Calu3 (cell line): Measurements from ENCODE around the gene AFAP1. TPM values are rescaled to one million over a fixed set of nuclear protein-coding genes. Genes with fewer than 3 reads are reported as not detected.
"Not testable (repeated sequence)": the region's sequence is repeated elsewhere in the genome, so short reads cannot be mapped to it uniquely, and the experiment has no call there.

Source experiments
- BruUV-seq: library from RNA; stranded (reverse); fragments of 400-500 nt; replicated peaks from 2 replicates; lab custom pipeline; 2021; lab: Mats Ljungman, UMichigan
- CTCF ChIA-PET: fragments of 300-600 bp; sonication (Branson Sonifier 250); formaldehyde crosslinking; loops from one replicate; lab custom pipeline; 2022; ENCODE audit warnings: antibody characterized with exemption; lab: Charles Lee
- DNase-seq: peaks from one replicate; pipeline ENCODE4 v3.0.0; 2022
- H3K27ac Mint-ChIP-seq: one replicate; pipeline ENCODE4 v1.8.0; 2022; ENCODE audit warnings: mixed read lengths; ENCODE audit not compliant: unreplicated experiment
- H3K27me3 Mint-ChIP-seq: one replicate; pipeline ENCODE4 v1.8.0; 2022; ENCODE audit warnings: mixed read lengths; ENCODE audit not compliant: unreplicated experiment
- H3K36me3 Mint-ChIP-seq: one replicate; pipeline ENCODE4 v1.8.0; 2022; ENCODE audit warnings: mild to moderate bottlenecking, moderate library complexity, mixed read lengths; ENCODE audit not compliant: insufficient read depth, unreplicated experiment
- H3K4me1 Mint-ChIP-seq: one replicate; pipeline ENCODE4 v1.8.0; 2022; ENCODE audit warnings: mild to moderate bottlenecking, low read depth, mixed read lengths; ENCODE audit not compliant: unreplicated experiment
- H3K4me3 Mint-ChIP-seq: one replicate; pipeline ENCODE4 v1.8.0; 2022; ENCODE audit warnings: mild to moderate bottlenecking, low read depth, moderate library complexity, mixed read lengths; ENCODE audit not compliant: unreplicated experiment
- H3K9me3 Mint-ChIP-seq: one replicate; pipeline ENCODE4 v1.8.0; 2022; ENCODE audit warnings: low read depth, mixed read lengths; ENCODE audit not compliant: unreplicated experiment
- intact Hi-C: fragments of 100-400 bp; cut with micrococcal nuclease; formaldehyde crosslinking; loops from one replicate; pipeline ENCODE4 v1.10.0; 2022; ENCODE audit not compliant: unreplicated experiment
- total RNA-seq: library from RNA; stranded (reverse); gene quantifications from 2 replicates; pipeline ENCODE4 v1.2.3, GENCODE V29; 2022
- TF ChIP-seq, protein P1 (sequence below): fragments of 200-600 bp; IDR thresholded peaks from one replicate; pipeline ENCODE4 v1.8.0; 2022; ENCODE audit warnings: antibody characterized with exemption; ENCODE audit not compliant: unreplicated experiment

AFAP1 gene
- total RNA-seq, 1 experiment from 2014 or later, result 40.1 TPM

GRCh38 chr4:7924163-7924562 lies 15.5 kb downstream of the AFAP1 start:
- Mint-ChIP-seq H3K27ac (no peak overlapping the region), H3K9me3 (no peaks in the 10 kb centered on the region), H3K36me3 (no peaks in the 10 kb centered on the region), H3K4me3 (no peak overlapping the region), H3K27me3 (no peaks in the 10 kb centered on the region), H3K4me1 (peaks cover 21% of the 10 kb centered on the region)
- no peak for DNase-seq
- TF ChIP-seq, protein P1, sequence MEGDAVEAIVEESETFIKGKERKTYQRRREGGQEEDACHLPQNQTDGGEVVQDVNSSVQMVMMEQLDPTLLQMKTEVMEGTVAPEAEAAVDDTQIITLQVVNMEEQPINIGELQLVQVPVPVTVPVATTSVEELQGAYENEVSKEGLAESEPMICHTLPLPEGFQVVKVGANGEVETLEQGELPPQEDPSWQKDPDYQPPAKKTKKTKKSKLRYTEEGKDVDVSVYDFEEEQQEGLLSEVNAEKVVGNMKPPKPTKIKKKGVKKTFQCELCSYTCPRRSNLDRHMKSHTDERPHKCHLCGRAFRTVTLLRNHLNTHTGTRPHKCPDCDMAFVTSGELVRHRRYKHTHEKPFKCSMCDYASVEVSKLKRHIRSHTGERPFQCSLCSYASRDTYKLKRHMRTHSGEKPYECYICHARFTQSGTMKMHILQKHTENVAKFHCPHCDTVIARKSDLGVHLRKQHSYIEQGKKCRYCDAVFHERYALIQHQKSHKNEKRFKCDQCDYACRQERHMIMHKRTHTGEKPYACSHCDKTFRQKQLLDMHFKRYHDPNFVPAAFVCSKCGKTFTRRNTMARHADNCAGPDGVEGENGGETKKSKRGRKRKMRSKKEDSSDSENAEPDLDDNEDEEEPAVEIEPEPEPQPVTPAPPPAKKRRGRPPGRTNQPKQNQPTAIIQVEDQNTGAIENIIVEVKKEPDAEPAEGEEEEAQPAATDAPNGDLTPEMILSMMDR, result no peak
- CTCF ChIA-PET, result no interaction called here
- intact Hi-C loops, result loop anchor here (10.0 kb wide), 1 partner anchor 119 kb away; no protein-coding TSS in a partner anchor
- no TSS peak for BruUV-seq

GRCh38 chr4:7922466-7922865 lies 17.2 kb downstream of the AFAP1 start:
- CTCF ChIA-PET, result no interaction called here
- Mint-ChIP-seq H3K36me3 (peaks cover 5% of the 10 kb centered on the region), H3K9me3 (no peaks in the 10 kb centered on the region), H3K27me3 (no peaks in the 10 kb centered on the region), H3K4me3 (no peak overlapping the region), H3K4me1 (peaks cover 16% of the 10 kb centered on the region), H3K27ac (no peak overlapping the region)
- TF ChIP-seq, protein P1, result no peak
- intact Hi-C loops, result loop anchor here (10.0 kb wide), 1 partner anchor 118 kb away; no protein-coding TSS in a partner anchor
- no TSS peak for BruUV-seq
- DNase-seq, result no peak

- CTCF ChIA-PET, result no interaction called here
- no peak for DNase-seq
- H3K27ac Mint-ChIP-seq, result no peak overlapping the region
- no peak overlapping the region for H3K4me3 Mint-ChIP-seq
- peaks cover 14% of the 10 kb centered on the region for H3K4me1 Mint-ChIP-seq
- H3K9me3 Mint-ChIP-seq, result no peaks in the 10 kb centered on the region
- TF ChIP-seq, protein P1, result no peak
- intact Hi-C loops, result no loop called here
- H3K27me3 Mint-ChIP-seq, result no peaks in the 10 kb centered on the region
- peaks cover 8% of the 10 kb centered on the region for H3K36me3 Mint-ChIP-seq
- BruUV-seq, result no TSS peak
Measured at GRCh38 chr4:7918981-7919380, 20.7 kb downstream of the AFAP1 start.

- H3K36me3 Mint-ChIP-seq, H3K27ac Mint-ChIP-seq, H3K9me3 Mint-ChIP-seq, H3K27me3 Mint-ChIP-seq, DNase-seq, intact Hi-C loops, BruUV-seq, CTCF ChIA-PET, H3K4me3 Mint-ChIP-seq: not testable (repeated sequence)
- H3K4me1 Mint-ChIP-seq, result peaks cover 11% of the 10 kb centered on the region
Measured at GRCh38 chr4:7918187-7918586, 21.5 kb downstream of the AFAP1 start.

DNA sequence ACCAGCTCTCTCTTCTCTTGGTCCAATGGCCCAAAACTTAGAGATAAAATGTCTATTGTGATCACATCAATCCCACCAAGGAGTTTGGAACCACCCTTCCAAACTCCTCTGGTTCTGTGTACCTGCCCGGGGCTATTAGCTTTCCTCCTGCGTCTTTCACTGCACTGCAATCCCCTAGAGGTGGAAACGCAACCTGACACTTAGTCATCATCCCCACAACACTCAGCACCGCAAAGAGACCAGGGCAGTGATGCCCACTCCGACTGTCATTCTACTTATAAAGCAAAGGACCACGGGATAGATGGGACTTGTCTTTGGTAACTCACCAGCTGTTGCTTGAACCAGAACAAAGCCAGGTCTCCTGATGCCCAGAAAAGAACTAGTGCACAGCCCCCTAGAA lies 22.0 kb downstream of the AFAP1 start:
- no peaks in the 10 kb centered on the region for H3K27me3 Mint-ChIP-seq
- H3K9me3 Mint-ChIP-seq, result no peaks in the 10 kb centered on the region
- peaks cover 8% of the 10 kb centered on the region for H3K36me3 Mint-ChIP-seq
- H3K4me3 Mint-ChIP-seq, result no peak overlapping the region
- intact Hi-C loops, result no loop called here
- H3K27ac Mint-ChIP-seq, result no peak overlapping the region
- BruUV-seq, result no TSS peak
- no peak for DNase-seq
- TF ChIP-seq, protein P1, result no peak
- peaks cover 11% of the 10 kb centered on the region for H3K4me1 Mint-ChIP-seq
- CTCF ChIA-PET, result no interaction called here
